HEK293T (cell line): ENCODE measurements around the gene VNN1.
"Not testable (repeated sequence)": the region's sequence is repeated elsewhere in the genome, so short reads cannot be mapped to it uniquely, and the experiment has no call there.

Source experiments
- ELF4 ChIP-seq: fragments of 450-650 bp; IDR thresholded peaks from 2 replicates; pipeline ENCODE4 v1.6.1; 2017; ENCODE audit warnings: antibody characterized with exemption
- FOXM1 ChIP-seq: fragments of 450-650 bp; IDR thresholded peaks from 2 replicates; pipeline ENCODE4 v1.6.1; 2017; ENCODE audit warnings: mild to moderate bottlenecking, borderline replicate concordance
- LEF1 ChIP-seq: fragments of 450-650 bp; IDR thresholded peaks from 2 replicates; pipeline ENCODE4 v1.6.1; 2017; ENCODE audit warnings: mild to moderate bottlenecking, borderline replicate concordance
- NFRKB ChIP-seq: fragments of 450-650 bp; IDR thresholded peaks from 2 replicates; pipeline ENCODE4 v1.6.1; 2016; ENCODE audit warnings: mild to moderate bottlenecking, moderate library complexity
- SUZ12 ChIP-seq: fragments of 450-650 bp; IDR thresholded peaks from 2 replicates; pipeline ENCODE4 v1.6.1; 2016; ENCODE audit warnings: mild to moderate bottlenecking

DNA sequence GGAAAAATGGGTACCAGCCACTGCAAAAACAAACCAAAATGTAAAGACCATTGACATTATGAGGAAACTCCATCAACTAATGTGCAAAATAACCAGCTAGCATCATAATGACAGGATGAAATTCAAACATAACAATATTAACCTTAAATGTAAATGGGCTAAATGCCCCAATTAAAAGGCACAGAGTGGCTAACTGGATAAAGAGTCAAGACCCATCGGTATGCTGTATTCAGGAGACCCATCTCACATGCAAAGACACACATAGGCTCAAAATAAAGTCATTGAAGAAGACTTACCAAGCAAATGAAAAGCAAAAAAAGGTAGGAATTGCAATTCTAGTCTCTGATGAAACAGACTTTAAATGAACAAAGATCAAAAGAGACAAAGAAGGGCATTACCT, 76.7 kb downstream of the VNN1 start:
- TF ChIP-seq SUZ12, NFRKB, FOXM1, ELF4, LEF1: not testable (repeated sequence)
